ENCODE results near the gene INPP5D. TPM values are rescaled to one million over a fixed set of nuclear protein-coding genes. Genes with fewer than 3 reads are reported as not detected.

Gene INPP5D
- total and polyA plus RNA-seq, 2 of the 8 experiments (the other 6 are each of a cell fraction or from before 2014, with no cell fraction given): 4.5 to 7.1 TPM

DNA sequence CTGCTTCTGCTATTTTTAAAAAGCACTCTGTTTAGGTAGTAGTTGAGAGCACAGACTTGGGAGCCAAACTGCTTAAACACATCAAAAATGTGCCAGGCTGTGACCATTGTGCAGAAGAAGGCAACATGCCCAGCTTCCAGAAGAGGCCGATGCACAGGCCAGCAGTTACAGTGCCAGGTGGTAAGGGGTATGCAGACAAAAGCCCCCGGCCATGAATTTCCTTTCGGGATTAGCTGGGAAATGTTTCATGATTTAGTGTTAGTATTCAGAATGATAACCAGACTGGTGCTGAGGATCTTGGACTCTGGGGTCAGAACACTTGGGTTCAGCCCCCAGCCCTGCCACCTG, 151.4 kb downstream of the INPP5D start (continued):
- TF ChIP-seq USF2 (IDR thresholded peaks at IDR 0.05; ENCODE audit: low read length) (no peak), SAP30 (IDR thresholded peaks at IDR 0.05; ENCODE audit: insufficient read depth, insufficient replicate concordance, low read length) (no peak), KDM4A (IDR thresholded peaks at IDR 0.05; ENCODE audit: low read depth, low read length, severe bottlenecking) (no peak), TAF1 (IDR thresholded peaks at IDR 0.05; ENCODE audit: low read depth, low read length) (no peak), TEAD4 (IDR thresholded peaks at IDR 0.05; ENCODE audit: low read depth, low read length) (no peak)

Measured in H1 (cell line).